HPDE6-E6E7 (cell line): ENCODE measurements around the gene PES1.
"Not testable (repeated sequence)": the region's sequence is repeated elsewhere in the genome, so short reads cannot be mapped to it uniquely, and the experiment has no call there.

Experiments
- DNase-seq: peaks from one replicate; pipeline ENCODE4 v3.0.0; 2011; ENCODE audit warnings: missing footprints; ENCODE audit errors: extremely low spot score

PES1 gene

DNA sequence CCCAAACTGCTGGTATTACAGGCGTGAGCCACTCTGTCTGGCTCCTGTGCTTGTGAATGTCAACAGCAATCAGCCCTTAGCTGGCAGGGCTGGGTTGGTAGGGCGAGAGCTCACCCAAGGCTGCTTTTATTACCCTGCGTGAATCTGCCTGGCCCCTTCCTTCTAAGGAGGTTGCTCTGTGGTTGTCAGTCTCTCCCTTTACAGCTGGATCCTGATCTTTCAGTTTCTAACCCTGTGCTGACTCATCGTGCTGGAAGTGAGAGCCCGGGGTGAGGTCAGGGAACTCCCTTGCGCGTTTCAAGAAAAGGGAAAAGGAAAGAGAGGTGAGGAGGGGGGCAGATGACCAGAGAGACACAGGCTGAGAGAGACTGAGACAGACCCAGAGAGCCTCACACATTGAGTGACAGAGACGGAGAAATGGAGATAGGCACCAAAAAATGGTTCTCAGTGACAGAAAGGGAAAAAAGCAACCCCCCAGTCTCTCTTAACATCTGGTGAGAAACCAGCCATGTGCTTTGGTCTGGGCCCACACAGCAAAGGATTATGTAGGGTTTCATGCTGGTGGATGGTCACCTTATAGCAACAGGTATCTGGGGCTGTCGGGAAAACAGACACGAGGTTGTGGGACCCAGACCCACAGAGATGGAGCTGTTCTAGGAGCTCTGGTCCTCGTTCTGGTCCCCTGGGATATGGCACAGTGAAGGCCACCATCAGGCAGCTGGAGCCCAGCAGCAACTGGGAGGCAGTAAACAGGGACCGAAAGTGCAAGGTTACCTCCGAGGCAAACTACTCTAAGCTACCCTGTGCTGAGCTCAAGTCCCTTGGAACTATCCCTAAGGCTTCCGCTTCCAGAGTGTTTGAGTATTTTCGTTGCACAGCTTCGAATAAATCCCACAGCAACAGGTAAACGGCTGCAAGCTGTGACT is 17.8 kb upstream of the PES1 start:
- peak; percentile 98 for DNase-seq

DNA sequence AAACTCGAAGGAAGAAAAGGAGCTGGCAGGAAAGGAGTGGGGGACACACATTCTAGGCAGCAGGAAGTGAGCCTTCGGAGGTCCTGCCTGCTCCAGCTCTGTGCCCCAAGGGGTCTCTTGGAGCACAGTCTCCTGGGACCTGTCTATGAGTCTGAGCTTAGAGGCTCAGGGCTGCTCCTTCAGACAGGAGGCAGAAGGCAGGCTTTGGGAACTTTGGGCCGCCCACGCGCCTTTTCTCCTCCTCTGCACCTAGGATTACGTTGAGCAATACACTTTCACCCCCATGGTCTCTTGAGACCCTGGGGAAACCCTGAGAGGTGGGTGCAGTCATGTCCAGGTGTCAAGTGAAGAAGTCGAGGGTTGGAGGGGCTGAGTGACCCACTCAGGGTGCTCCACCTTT is 16.2 kb upstream of the PES1 start:
- no peak for DNase-seq

DNA sequence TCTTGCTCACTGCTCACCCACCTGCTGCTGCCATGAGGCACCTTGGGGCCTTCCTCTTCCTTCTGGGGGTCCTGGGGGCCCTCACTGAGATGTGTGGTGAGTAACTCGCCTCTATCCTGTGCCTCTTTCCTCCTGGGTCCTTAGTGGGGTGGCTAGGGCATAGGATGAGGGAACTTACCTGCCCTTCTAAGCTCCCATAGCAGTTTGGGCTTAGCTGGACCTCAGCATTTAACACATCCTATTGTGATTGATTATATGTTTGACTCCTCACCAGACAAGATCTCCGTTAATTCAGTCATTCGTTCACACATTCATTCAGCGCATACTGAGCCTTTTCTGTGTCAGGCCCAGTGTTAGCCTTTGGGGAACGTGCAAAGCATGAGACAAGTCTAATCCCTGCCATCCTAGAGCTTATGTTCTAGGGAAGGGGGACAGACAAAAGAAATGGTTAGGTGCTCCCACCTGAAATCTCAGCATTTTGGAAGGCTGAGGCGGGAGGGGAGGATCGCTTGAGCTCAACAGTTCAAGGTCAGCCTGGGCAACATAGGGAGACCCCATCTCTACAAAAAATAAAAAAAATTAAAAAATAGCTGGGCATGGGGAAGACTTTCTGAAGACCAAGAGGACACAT is 15.7 kb upstream of the PES1 start:
- DNase-seq = no peak

DNA sequence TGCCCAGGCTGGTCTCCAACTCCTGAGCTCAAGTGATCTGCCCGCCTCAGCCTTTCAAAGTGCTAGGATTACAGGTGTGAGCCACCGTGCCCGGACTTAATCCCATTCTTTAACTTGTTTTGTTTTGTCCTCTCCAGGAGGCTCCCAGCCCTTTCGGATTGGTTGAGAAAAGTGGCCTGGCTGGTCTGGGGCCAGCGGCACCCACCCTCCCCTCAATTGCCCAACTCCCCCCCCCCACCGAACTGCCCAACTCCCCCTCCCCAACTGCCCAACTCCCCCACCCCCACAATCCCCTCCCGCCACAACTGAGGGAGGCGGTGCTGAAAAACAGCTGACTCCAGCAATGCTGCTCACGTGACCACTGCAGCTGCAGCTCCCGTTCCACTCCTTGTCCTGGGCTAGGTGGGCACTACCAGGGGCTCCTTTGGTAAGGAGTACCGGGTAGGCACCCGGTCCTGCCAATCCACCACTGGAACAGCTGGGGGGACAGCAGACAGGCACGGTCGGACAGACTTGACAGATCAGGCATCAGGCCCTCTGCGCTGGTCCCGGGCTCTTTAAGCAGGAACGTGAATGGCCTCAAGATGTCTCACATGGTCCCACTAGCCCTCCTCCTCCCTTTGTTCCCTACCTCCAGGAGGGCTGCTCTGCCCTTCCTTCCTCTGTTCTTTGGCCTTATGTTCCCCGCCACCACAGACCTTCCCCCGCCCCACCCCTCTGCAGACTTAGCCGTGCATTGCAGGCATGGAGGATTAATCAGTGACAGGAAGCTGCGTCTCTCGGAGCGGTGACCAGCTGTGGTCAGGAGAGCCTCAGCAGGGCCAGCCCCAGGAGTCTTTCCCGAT is 15.0 kb upstream of the PES1 start, which contains the start of gene TCN2:
Gene TCN2, plus strand, starts transcription at position 720 of the 845 bp plus-strand sequence. CDS start 158 bp downstream, outside the sequence.
- peak; percentile 54 for DNase-seq

DNA sequence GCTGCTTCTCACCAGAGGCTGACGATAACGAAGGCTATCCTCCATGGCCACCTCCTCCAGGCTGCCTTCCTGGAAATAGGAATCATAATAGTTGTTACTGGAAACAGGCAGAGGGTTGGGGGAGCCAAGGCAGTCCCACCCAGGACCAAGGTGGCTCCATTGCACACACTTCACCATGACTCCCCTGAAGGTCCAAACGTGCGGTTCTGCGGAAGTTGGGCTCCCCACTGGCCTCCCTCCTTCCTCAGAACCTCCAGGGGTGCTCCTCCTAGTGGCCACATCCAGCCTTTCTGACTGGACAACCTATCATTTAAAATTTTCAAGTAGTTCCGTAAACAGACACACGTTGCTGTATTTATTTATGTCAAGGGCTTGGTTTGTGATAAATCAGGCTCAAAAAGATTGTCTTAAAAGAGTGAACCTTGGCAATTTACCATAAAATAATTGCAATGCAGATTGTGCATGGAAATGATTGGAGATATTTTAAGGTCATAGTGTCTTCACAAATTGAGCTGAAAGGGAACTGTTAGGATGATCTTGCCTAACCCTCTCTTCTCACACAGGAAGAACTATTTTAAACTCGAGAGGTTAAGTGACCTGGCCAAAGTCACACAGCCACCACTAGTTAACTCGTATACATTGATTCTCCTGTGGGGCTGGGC is 13.9 kb upstream of the PES1 start:
- DNase-seq = peak; percentile 35

DNA sequence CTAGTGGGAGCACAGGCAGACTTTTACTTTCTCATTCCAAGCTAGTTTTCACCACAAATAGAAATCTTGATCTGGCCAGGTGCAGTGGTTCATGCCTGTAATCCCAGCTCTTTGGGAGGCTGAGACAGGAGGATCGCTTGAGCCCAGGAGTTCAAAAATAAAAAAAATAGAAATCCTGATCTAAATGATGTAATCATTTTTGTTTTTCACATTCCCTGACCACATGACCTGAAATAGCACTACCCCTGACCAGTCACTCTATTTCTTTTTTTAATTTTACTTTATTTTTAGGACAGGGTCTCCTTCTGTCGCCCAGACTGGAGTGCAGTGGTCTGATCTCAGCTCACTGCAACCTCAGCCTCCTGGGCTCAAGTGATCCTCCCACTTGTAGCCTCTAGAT is 13.0 kb upstream of the PES1 start:
- DNase-seq = no peak

DNA sequence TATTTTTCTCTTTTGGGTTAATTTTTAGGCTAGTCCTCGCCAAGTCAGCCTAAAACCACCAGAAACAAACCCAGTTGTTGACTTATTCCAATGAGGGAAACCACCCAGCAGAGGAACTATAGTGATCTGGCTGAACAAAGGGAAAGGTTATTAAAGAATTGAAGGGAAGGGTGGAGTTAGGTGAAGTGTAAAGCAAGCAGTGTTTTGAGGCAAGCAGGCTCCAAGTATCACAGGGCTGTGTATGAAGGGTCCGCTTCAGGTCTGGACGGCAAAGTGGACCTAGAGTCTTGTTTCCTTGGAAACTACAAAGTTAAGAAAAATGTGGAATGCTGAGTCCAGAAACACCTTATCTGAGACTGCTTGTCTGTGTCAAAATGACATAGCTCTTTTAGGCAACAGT is 12.1 kb upstream of the PES1 start:
- DNase-seq = no peak

DNA sequence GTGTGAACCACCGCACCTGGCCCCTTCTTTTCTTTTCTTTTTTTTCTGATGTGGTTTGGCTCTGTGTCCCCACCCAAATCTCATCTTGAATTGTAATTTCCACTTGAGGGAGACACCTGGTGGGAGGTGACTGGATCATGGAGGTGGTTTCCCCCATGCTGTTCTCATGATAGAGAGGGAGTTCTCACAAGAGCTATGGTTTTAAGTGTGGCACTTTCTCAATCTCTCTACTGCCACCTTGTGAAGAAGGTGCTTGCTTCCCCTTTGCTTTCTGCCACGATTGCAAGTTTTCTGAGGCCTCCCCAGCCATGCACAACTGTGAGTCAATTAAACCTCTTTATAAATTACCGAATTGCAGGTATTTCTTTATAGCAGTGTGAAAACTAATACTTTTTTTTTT is 10.3 kb upstream of the PES1 start:
- DNase-seq = no peak

DNA sequence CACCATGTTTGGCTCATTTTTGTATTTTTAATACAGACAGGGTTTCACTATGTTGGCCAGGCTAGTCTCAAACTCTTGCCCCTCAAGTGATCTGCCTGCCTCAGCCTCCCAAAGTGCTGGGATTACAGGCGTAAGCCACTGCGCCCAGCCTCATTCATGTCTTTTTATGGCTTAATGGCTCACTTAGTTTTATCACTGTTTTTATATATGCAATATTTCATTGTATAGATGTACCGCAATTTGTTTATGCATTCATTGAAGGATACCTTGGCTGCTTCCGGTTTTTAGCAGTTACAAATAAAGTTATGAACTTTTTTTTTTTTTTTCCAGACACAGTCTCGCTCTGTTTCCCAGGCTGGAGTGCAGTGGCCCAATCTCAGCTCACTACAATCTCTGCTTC is 9.8 kb upstream of the PES1 start:
- no peak for DNase-seq

DNA sequence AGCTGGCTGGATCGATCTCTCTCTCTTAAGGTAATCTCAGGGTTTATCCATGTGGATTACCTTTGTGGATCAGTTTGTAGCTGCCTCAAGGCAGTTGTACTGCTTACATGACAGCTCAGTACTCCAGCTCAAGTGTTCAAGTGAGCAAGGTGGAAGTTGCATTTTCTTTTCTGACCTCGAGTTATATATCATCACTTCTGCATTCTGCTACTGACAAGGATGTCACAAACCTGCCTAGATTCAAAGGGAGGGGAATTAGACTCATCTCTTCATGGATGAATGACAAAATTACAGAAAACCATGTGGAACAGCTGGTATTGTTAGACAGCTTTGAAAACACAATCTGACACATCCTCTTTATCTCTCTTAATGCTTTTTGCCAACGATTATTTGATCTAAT is 9.2 kb upstream of the PES1 start:
- DNase-seq = no peak

DNA sequence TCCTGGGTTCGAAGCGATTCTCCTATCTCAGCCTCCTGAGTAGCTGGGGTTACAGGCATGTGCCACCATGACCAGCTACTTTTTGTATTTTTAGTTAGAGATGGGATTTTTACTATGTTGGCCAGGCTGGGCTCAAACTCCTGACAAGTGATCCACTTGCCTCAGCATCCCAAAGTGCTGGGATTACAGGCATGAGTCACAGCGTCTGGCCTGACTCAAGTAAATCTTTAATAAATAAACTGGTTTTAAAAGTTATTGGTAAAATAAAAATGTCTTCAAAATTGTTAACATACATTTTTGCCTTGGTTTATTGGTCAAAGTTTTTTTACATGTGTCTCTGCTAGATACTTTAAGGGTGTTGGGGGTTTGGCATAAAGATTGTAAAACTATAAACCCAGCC is 7.3 kb upstream of the PES1 start:
- DNase-seq = no peak

DNA sequence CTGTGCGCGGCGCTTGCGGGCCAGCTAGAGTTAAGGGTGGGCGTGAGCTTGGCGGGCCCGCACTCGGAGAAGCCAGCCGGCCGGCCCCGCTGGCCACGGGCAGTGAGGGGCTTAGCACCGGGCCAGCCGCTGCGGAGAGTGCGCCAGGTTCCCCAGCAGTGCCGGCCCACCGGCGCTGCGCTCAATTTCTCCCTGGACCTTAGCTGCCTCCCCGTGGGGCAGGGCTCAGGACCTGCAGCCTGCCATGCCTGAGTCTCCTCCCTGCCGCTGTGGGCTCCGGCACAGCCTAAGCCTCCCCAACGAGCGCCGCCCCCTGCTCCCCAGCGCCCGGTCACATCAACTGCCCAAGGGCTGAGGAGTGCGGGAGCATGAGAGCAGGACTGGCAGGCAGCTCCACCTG is 5.2 kb upstream of the PES1 start:
- no peak for DNase-seq

DNA sequence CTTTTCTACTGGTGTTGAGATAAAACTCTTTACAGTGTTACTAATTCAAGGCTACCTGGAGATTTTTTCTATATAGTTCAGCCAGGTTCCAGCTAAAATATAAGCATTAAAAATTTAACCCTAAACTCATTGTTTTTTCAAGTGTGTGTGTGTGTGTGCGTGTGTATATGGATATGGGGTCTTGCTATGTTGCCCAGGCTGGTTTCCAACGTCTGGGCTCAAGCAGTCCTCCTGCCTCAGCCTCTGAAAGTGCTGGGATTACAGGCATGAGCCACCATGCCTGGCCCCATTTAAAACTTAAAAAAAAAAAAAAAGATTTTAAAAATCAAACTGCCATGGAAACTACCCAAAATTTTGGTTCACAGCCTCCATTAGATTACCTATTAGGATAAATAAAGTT is 4.5 kb upstream of the PES1 start:
- no peak for DNase-seq

DNA sequence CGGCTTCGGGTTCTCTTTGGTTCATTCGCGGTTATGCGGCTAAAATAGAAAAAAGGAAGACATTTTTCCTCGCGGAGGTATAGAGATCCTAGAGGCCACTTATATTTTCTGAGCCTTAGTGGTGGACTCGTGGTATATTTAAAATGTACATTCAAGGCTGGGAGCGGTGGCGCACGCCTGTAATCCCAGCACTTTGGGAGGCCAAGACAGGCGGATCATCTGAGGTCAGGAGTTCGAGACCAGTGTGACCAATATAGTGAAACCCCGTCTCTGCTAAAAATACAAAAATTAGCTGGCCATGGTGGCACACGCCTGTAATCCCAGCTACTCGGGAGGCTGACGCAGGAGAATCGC is 627 bp upstream of the PES1 start:
- DNase-seq = not testable (repeated sequence)

DNA sequence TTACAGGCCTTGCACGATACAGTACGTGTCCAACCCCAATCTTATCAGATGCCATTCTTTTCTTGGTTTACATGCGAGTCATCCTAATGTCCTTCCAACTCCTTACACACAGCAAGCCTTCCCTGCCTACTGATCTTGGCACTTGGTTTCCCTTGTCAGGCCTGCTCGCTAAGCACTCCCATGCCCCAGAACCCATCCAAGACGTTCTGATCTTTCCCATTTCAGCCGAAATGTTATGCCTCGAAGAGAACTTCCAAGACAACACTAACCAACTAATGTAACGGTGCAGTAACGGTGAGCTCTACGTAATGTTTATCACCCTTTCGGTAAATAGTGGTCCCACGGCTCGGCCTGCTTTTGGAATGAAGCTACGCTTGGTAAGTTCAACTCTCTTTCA is 521 bp downstream of the PES1 start:
- DNase-seq = no peak

DNA sequence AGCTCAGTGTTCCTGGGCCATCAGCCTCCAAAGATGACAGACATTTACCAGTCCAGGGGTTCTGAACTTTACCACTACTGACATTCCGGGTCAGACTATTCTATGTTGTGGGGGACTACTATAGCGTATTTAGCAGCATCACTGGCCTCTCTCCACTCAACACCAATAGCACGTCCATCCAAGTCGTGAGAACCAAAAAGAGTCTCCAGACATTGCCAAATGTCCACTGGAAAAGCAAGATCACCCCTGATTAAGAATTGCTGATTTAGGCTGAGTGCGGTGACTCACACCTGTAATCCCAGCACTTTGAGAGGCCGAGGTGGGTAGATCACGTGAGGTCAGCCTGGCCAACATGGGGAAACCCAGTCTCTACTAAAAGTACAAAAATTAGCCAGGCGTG is 5.3 kb downstream of the PES1 start:
- no peak for DNase-seq

DNA sequence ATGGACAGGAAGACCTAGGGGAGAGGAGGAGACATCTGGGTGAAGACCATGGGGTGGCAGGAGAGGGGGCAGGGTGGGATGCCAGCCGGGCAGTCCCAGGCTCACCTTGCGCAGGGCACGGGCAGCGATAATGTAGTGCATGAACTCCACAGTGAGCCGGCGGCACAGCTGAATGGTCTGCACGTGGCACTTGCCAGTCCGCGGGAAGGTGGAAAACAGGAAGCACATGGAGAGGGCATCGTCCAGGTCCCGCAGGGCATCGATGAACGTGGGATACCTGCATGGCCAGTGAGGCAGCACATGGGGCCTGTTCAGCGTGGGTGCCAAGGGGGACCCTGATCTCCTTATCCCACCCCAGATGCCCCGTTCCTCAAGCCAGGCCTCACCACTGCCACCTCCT is 7.3 kb downstream of the PES1 start:
- no peak for DNase-seq

DNA sequence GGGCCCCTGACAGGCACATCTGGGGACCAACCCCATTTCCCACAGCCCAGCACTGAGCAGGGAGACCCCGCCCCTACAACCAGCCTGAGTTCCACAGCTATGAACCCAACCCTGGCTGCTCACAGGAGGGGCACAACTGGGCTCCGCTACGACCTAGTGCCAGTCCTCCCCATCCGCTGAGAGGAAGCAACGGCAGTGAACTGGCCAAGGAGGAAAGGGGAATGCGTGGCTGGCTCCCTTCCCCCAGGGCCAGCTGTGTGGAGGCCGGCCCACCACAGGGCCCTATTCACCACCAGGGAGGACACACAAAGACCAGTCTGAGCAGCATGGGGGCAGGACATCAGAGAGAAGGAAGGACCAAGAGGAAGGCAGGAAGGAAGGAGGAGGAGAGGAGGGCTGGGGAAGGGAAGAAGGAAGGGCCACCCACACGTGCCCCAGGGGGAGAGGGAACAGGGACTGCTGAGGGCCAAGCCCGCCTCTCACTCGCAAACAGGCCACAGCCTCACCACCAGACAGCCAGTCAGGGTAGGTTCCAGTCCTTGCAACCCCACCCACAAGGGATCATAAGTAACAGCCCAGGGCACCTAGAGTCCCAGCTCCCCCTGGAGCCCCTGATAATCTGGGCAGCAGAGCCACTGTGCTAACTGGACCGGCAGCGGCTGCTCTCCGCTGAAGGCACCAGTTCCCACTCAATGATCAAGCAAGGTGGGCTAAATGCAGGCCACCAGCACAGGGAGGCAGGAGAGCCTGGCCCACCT is 8.7 kb downstream of the PES1 start:
- no peak for DNase-seq

DNA sequence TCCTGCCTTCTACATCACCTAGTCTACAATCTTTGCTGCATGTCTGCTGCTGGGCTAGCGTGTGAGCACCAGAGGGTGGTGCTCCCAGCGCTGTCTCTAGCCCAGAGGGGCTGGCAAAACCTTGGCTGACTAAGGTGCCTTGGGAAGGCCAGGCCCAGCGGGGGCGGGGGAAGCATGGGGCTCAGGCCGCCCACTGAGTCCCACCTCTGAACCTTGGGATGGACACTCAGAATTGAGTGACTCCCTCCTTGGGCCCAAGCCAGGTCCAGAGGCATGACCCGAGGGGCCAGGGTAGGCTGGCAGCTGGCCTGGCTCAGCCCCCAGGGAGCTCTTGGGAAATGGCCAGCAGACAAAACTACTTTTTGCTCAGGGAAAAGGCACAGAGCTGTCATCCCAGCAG is 9.7 kb downstream of the PES1 start:
- no peak for DNase-seq

DNA sequence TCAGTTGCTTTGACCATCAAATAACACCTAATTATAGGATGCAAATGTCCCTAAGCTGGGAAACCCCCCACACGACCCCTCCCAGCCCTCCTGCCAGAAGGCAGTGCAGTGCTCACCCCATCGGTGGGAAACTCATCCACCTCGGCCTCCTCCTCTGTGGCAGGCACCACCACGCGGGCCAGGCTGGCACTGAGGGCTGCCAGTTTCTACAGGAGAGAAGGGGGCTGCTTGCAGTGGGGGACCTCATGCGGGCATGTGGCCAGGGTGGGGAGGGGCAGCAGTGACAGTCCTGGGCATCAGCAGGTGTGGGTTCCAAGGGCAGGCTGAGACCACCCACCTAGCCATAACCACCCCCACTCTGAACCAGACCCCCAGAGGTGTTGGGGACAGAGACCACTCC is 10.8 kb downstream of the PES1 start:
- DNase-seq = no peak

DNA sequence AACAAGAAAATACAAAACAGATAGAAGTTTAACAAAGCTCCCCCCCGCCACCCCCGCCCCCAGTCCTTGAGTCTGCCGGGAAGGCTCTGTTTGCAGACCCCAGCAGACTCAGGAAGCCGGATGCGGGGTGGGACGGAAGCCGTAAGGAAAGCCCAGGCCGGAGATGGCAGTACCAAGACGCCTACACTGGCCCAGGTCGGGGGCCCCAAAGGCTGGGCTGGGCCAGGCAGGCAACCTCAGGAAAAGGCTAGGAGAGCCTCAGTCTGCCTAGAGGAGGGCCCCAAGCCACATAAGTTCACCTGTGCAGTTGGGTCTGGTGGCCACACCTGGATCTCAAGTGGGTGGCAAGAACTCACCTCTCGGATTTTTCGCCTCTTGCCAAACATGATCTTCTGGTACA is 13.2 kb downstream of the PES1 start:
- no peak for DNase-seq
